RWPE1 (cell line): ENCODE data around the gene RPRD1A.

Experiments
- CTCF ChIA-PET: fragments of 350-600 bp; sonication (Branson Sonifier 250); formaldehyde crosslinking; extraction: SDS; loops from one replicate; lab custom pipeline; 2021; lab: Yijun Ruan, JAX
- POLR2A ChIA-PET: fragments of 400-600 bp; formaldehyde crosslinking; extraction: SDS; loops from one replicate; lab custom pipeline; 2020; ENCODE audit warnings: antibody characterized with exemption; ENCODE audit not compliant: low non-redundant PET; lab: Yijun Ruan, JAX
- DNase-seq: peaks from one replicate; pipeline ENCODE4 v3.0.0; 2012; ENCODE audit warnings: low spot score
- H3K27ac ChIP-seq: fragments of 450-650 bp; 2 replicates; pipeline ENCODE4 v1.5.1; 2017
- TF ChIP-seq, protein P1 (sequence below): fragments of 450-650 bp; conservative IDR thresholded peaks from 2 replicates; pipeline ENCODE4 v1.5.1; 2017; ENCODE audit warnings: low read depth, mild to moderate bottlenecking

The RPRD1A gene

DNA sequence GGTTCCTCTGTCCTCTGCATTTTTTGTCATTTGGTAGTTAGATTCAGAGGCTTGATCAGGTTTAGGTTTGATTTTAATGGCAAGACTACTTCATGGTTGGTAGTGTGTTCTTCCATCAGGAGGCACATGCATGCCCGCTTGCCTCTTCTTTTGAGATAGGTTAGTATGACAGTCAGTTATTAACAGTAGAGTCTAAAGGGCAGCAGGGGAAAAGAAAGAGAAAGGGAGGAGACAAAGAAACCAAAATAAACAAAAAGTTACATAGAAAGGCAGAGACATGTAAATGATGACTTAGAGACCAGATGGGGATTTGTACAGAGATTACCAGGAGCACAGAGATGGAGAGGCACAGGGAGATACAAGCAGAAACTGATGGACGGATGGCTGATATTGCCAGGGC is 105.0 kb downstream of the RPRD1A start:
- ChIA-PET POLR2A (no interaction called here), CTCF (no interaction called here)
- DNase-seq = no peak
- TF ChIP-seq, protein P1, sequence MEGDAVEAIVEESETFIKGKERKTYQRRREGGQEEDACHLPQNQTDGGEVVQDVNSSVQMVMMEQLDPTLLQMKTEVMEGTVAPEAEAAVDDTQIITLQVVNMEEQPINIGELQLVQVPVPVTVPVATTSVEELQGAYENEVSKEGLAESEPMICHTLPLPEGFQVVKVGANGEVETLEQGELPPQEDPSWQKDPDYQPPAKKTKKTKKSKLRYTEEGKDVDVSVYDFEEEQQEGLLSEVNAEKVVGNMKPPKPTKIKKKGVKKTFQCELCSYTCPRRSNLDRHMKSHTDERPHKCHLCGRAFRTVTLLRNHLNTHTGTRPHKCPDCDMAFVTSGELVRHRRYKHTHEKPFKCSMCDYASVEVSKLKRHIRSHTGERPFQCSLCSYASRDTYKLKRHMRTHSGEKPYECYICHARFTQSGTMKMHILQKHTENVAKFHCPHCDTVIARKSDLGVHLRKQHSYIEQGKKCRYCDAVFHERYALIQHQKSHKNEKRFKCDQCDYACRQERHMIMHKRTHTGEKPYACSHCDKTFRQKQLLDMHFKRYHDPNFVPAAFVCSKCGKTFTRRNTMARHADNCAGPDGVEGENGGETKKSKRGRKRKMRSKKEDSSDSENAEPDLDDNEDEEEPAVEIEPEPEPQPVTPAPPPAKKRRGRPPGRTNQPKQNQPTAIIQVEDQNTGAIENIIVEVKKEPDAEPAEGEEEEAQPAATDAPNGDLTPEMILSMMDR = no peak
- no peak overlapping the region for H3K27ac ChIP-seq

DNA sequence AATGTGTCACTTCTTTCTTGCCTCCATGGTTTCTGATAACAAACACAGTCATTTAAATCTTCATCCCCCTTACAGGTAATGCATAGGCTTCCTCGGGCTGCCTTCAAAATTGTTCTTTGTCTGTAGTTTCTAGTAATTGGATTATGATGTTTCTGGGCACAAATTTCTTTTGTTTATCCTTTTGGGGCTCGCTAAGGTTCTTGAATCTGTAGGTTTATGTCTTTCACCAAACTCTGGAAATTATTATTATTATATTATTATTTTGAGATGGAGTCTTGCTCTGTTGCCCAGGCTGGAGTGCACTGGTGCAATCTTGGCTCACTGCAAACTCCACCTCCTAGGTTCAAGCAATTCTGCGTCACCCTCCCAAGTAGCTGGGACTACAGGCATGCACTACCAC is 111.1 kb downstream of the RPRD1A start:
- H3K27ac ChIP-seq = no peak overlapping the region
- DNase-seq = no peak
- ChIA-PET CTCF (no interaction called here), POLR2A (no interaction called here)
- TF ChIP-seq, protein P1 = no peak

DNA sequence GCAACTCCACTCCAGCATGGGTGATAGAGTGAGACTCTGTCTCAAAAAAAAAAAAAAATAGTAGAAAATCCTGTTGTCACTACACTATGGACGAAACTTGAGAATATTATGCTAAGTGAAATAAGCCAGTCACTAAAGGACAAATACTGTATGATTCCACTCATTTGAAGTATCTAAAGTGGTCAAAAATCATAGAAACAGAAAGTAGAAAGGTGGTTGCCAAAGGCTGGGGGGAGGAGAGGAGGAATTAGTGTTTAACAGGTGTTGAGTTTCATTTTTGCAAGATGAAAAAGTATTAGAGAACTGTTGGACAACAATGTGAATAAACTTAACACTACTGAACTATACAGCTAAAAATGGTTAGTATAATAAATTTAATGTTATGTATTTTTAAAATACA is 113.7 kb downstream of the RPRD1A start:
- CTCF ChIA-PET = no interaction called here
- H3K27ac ChIP-seq = no peak overlapping the region
- POLR2A ChIA-PET = no interaction called here
- TF ChIP-seq, protein P1 = no peak
- DNase-seq = no peak

DNA sequence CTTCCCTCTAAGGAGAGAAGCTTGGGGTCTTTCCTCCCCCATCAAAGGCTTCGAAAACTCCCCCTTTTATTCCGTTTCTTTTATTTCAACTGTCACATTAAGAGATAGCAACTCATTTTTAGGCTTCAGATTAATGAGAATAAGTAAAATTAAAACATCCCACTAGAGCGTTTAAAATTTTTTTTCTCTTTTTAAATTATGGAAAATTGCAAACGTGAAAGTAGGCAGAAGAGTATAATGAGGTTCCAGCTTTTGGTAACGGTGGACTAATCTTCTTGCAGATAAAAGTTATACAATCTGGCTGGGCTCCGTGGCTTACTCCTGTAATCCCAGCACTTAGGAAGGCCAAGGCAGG is 116.8 kb downstream of the RPRD1A start:
- H3K27ac ChIP-seq = no peak overlapping the region
- no peak for DNase-seq
- ChIA-PET CTCF (interaction anchor here (0.6 to 1.3 kb wide), 6 partner anchors 17 to 195 kb away, joined by 3 to 4 read pairs (median 4); no protein-coding TSS in a partner anchor), POLR2A (no interaction called here)
- TF ChIP-seq, protein P1 = peak; percentile 41; the same call in 1 of the 2 replicates

DNA sequence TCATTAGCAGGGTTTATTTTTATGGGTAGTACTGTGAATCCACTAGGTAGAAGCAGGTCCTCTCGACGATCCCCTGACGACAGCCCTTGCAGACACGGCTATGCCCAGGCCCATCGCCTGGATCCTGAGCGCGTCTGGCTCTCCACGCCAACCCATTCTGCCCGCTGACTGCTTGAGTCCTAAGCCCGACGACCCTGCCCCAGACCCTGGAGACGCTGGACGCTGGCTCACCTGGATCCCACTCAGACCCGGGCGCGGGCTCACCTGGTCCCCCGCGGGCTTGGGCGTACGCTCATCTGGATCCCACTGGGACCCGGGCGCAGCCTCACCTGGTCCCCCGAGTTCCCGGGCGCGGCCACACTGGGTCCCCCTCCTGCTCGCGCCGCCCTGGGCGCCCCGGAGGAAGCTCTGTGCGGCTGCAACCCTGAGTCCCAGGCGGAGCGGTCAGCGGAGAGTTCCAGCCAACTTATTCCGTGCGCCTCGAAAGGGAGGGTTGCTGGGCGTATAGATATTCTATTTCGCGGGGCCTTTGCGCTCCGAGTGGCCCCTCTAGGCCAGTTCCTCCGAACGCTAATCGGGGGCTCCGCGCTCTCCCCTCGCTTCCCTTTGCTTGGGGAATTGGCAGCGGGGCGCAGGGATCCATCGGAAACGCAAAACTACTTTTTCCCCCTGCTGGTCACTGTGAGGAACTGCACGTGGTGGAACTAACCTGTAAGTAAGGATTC is 117.3 kb downstream of the RPRD1A start:
- TF ChIP-seq, protein P1 = peak; percentile 85
- ChIA-PET POLR2A (no interaction called here), CTCF (interaction anchor here (0.6 to 1.3 kb wide), 6 partner anchors 17 to 195 kb away, joined by 3 to 4 read pairs (median 4); no protein-coding TSS in a partner anchor)
- H3K27ac ChIP-seq = no peak overlapping the region
- no peak for DNase-seq

DNA sequence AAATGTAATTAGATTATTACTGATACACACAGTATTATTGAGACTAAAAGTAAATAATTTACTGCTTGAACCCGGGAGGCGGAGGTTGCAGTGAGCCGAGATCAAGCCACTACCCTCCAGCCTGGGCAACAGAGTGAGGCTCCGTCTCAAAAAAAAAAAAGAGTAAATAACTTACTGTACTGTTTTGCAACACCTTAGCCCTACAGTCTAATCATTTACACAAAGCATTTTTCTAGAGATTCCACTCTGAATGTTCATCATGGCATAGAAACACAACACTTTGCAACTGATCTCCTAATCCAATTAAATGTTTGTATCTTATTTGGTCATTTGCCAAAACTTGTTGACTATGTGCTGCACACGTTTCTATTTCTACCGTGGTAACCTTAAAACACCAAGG is 118.3 kb downstream of the RPRD1A start:
- DNase-seq = no peak
- H3K27ac ChIP-seq = no peak overlapping the region
- TF ChIP-seq, protein P1 = no peak
- ChIA-PET CTCF (no interaction called here), POLR2A (no interaction called here)
